OCI-LY3 (cell line): ENCODE measurements around the gene TNK2.
"Not testable (repeated sequence)": the region's sequence is repeated elsewhere in the genome, so short reads cannot be mapped to it uniquely, and the experiment has no call there.

Experiments
- H2AFZ ChIP-seq: fragments of 200-600, 300-600 bp; shearing (Covaris generic); 2 replicates; pipeline ENCODE4 v1.6.0; 2014; ENCODE audit warnings: antibody characterized with exemption, low read depth, low read length
- H3K27ac ChIP-seq: fragments of 200-600, 300-600 bp; sonication (generic); 2 replicates; pipeline ENCODE4 v1.5.1; 2014; ENCODE audit warnings: mild to moderate bottlenecking, low read length, moderate library complexity, mixed read lengths
- H3K27me3 ChIP-seq: fragments of 200-600, 300-600 bp; sonication (generic); 2 replicates; pipeline ENCODE4 v1.6.1; 2014; ENCODE audit warnings: low read depth, low read length, mixed read lengths
- H3K36me3 ChIP-seq: fragments of 200-600, 300-600 bp; sonication (generic); replicated peaks from 2 replicates; pipeline ENCODE3; 2014; ENCODE audit warnings: low read depth, low read length, mixed read lengths
- H3K4me1 ChIP-seq: fragments of 300-600, 200-600 bp; sonication (generic); 2 replicates; pipeline ENCODE4 v1.6.1; 2014; ENCODE audit warnings: low read length, mixed read lengths
- H3K4me2 ChIP-seq: fragments of 200-600, 300-600 bp; sonication (generic); 2 replicates; pipeline ENCODE4 v1.6.1; 2014; ENCODE audit warnings: low read length, mixed read lengths
- H3K4me3 ChIP-seq: fragments of 300-600, 200-600 bp; sonication (generic); 2 replicates; pipeline ENCODE4 v1.5.1; 2014; ENCODE audit warnings: antibody characterized with exemption, mild to moderate bottlenecking, low read length, moderate library complexity
- H3K79me2 ChIP-seq: fragments of 300-600, 200-600 bp; shearing (Covaris generic); 2 replicates; pipeline ENCODE4 v1.6.1; 2014; ENCODE audit warnings: mild to moderate bottlenecking, low read length, mixed read lengths
- H3K9ac ChIP-seq: fragments of 300-600, 200-600 bp; shearing (Covaris generic); 2 replicates; pipeline ENCODE4 v1.6.0; 2014; ENCODE audit warnings: mild to moderate bottlenecking, low read length, moderate library complexity
- H3K9me3 ChIP-seq: fragments of 200-600, 300-600 bp; shearing (Covaris generic); 2 replicates; pipeline ENCODE4 v1.6.1; 2014; ENCODE audit warnings: low read length, mixed read lengths; ENCODE audit not compliant: insufficient read depth
- H4K20me1 ChIP-seq: fragments of 200-600, 300-600 bp; sonication (generic); 2 replicates; pipeline ENCODE4 v1.6.1; 2016; ENCODE audit warnings: low read length, mixed read lengths; ENCODE audit not compliant: insufficient read depth
- CTCF ChIP-seq: fragments of 200-600, 300-600 bp; sonication (generic); IDR thresholded peaks from 2 replicates; pipeline ENCODE4 v1.5.1; 2014; ENCODE audit warnings: antibody characterized with exemption, low read length, low read depth
- EZH2phosphoT487 ChIP-seq: fragments of 200-600 bp; shearing (Covaris generic); IDR thresholded peaks from 2 replicates; pipeline ENCODE4 v1.6.1; 2018; ENCODE audit warnings: antibody characterized with exemption, mixed run types, low read depth

TNK2 gene

GRCh38 chr3:195901836-195902585 lies 6.3 kb downstream of the TNK2 start:
- not testable (repeated sequence) for H3K9ac ChIP-seq, H3K27ac ChIP-seq, H2AFZ ChIP-seq, H3K4me3 ChIP-seq, H3K9me3 ChIP-seq, H3K4me2 ChIP-seq, H3K36me3 ChIP-seq, H3K27me3 ChIP-seq
- Histone ChIP-seq H3K79me2 (peaks cover 68% of the 10 kb centered on the region), H3K4me1 (peaks cover 37% of the 10 kb centered on the region), H4K20me1 (peaks cover 13% of the 10 kb centered on the region; the same call in 1 of the 2 replicates)

- peaks cover 55% of the 10 kb centered on the region for H3K79me2 ChIP-seq
- no peak overlapping the region for H3K27ac ChIP-seq
- no peak overlapping the region for H3K9ac ChIP-seq
- H3K4me1 ChIP-seq, result peaks cover 32% of the 10 kb centered on the region
- H4K20me1 ChIP-seq, result peaks cover 10% of the 10 kb centered on the region; the same call in 1 of the 2 replicates
- H3K4me2 ChIP-seq, result no peak overlapping the region
- TF ChIP-seq EZH2phosphoT487 (no peak), CTCF (no peak)
- no peak overlapping the region for H2AFZ ChIP-seq
- no peak overlapping the region for H3K4me3 ChIP-seq
- H3K36me3 ChIP-seq, result peaks cover 3% of the 10 kb centered on the region
- no peaks in the 10 kb centered on the region for H3K9me3 ChIP-seq
- H3K27me3 ChIP-seq, result no peaks in the 10 kb centered on the region
These were observed 7.7 kb downstream of the TNK2 start for GRCh38 chr3:195900436-195901355.

- TF ChIP-seq EZH2phosphoT487 (no peak), CTCF (no peak)
- H3K4me1 ChIP-seq, result peaks cover 29% of the 10 kb centered on the region
- no peak overlapping the region for H3K4me3 ChIP-seq
- H3K27me3 ChIP-seq, result no peaks in the 10 kb centered on the region
- H3K79me2 ChIP-seq, result peaks cover 50% of the 10 kb centered on the region
- no peaks in the 10 kb centered on the region for H3K9me3 ChIP-seq
- peaks cover 10% of the 10 kb centered on the region for H4K20me1 ChIP-seq
- H3K9ac ChIP-seq, result no peak overlapping the region
- no peaks in the 10 kb centered on the region for H3K36me3 ChIP-seq
- H2AFZ ChIP-seq, result no peak overlapping the region
- H3K4me2 ChIP-seq, result no peak overlapping the region
- H3K27ac ChIP-seq, result no peak overlapping the region
These were observed 8.5 kb downstream of the TNK2 start for GRCh38 chr3:195899701-195900435.

GRCh38 chr3:195897853-195898415 lies 10.4 kb downstream of the TNK2 start:
- H3K27ac ChIP-seq, result no peak overlapping the region
- H4K20me1 ChIP-seq, result peaks cover 10% of the 10 kb centered on the region
- H3K79me2 ChIP-seq, result peaks cover 44% of the 10 kb centered on the region
- no peaks in the 10 kb centered on the region for H3K36me3 ChIP-seq
- TF ChIP-seq EZH2phosphoT487 (no peak), CTCF (no peak)
- H3K4me1 ChIP-seq, result peaks cover 13% of the 10 kb centered on the region
- H3K27me3 ChIP-seq, result no peaks in the 10 kb centered on the region
- H3K9me3 ChIP-seq, result no peaks in the 10 kb centered on the region
- no peak overlapping the region for H3K9ac ChIP-seq
- no peak overlapping the region for H2AFZ ChIP-seq
- H3K4me3 ChIP-seq, result no peak overlapping the region
- H3K4me2 ChIP-seq, result no peak overlapping the region
